Activated T-helper 1 cell treated with anti-CD3 and anti-CD28 coated beads, Interleukin-12 subunit alpha, Interleukin-12 subunit beta, Interleukin-2, Interleukin-4 antibody, amounts not matched to agents 30 ng/mL and 10 ng/mL and 1 ng/mL, durations not matched to agents 14 hours and 24 hours and 36 hours (primary cell): Measurements from ENCODE around the gene LDHD. TPM values are rescaled to one million over a fixed set of nuclear protein-coding genes. Genes with fewer than 3 reads are reported as not detected.
A peak's percentile ranks its signal among the peaks of the same experiment; 100 is the strongest.
"Not testable (repeated sequence)": the region's sequence is repeated elsewhere in the genome, so short reads cannot be mapped to it uniquely, and the experiment has no call there.

ENCODE experiments used
- DNase-seq: peaks from one replicate; pipeline ENCODE4 v3.0.0; 2021; ENCODE audit warnings: low spot score
- H3K27ac Mint-ChIP-seq: one replicate; pipeline ENCODE4 v1.8.0; 2021; ENCODE audit warnings: mild to moderate bottlenecking, mixed read lengths
- H3K27me3 Mint-ChIP-seq: one replicate; pipeline ENCODE4 v1.8.0; 2022; ENCODE audit warnings: mild to moderate bottlenecking, moderate library complexity, mixed read lengths; ENCODE audit not compliant: insufficient read depth
- H3K36me3 Mint-ChIP-seq: one replicate; pipeline ENCODE4 v1.8.0; 2021; ENCODE audit warnings: low read depth, mixed read lengths
- H3K4me1 Mint-ChIP-seq: one replicate; pipeline ENCODE4 v1.8.0; 2021; ENCODE audit warnings: low read depth, mixed read lengths
- H3K4me3 Mint-ChIP-seq: one replicate; pipeline ENCODE4 v1.8.0; 2021; ENCODE audit warnings: mild to moderate bottlenecking, moderate library complexity, mixed read lengths
- H3K9me3 Mint-ChIP-seq: one replicate; pipeline ENCODE4 v1.8.0; 2021; ENCODE audit warnings: mixed read lengths
- intact Hi-C: fragments of 100-400 bp; cut with micrococcal nuclease; formaldehyde crosslinking; loops from one replicate; pipeline ENCODE4 v1.15.1; 2024
- total RNA-seq: library from RNA; stranded (reverse); gene quantifications from 2 replicates; pipeline ENCODE4 v1.2.3, GENCODE V29; 2022

LDHD gene
- total RNA-seq, 1 donor from 2014 or later: 0.26 TPM

GRCh38 chr16:75091619-75092018, 25.0 kb downstream of the LDHD start:
- H3K4me3 Mint-ChIP-seq, intact Hi-C loops, H3K27ac Mint-ChIP-seq, DNase-seq, H3K9me3 Mint-ChIP-seq, H3K27me3 Mint-ChIP-seq: not testable (repeated sequence)
- peaks cover 48% of the 10 kb centered on the region for H3K4me1 Mint-ChIP-seq
- H3K36me3 Mint-ChIP-seq: peaks cover 26% of the 10 kb centered on the region

GRCh38 chr16:75090899-75091298, 25.7 kb downstream of the LDHD start:
- H3K4me1 Mint-ChIP-seq: peaks cover 47% of the 10 kb centered on the region
- intact Hi-C loops, H3K9me3 Mint-ChIP-seq, H3K4me3 Mint-ChIP-seq, H3K27ac Mint-ChIP-seq, DNase-seq, H3K27me3 Mint-ChIP-seq: not testable (repeated sequence)
- peaks cover 24% of the 10 kb centered on the region for H3K36me3 Mint-ChIP-seq

- Mint-ChIP-seq H3K4me3 (no peak overlapping the region), H3K27me3 (no peaks in the 10 kb centered on the region), H3K4me1 (peaks cover 58% of the 10 kb centered on the region), H3K36me3 (peaks cover 28% of the 10 kb centered on the region), H3K27ac (peak overlapping the region; percentile 57), H3K9me3 (no peaks in the 10 kb centered on the region)
- DNase-seq: no peak
- intact Hi-C loops: loop anchor here (1.0 kb wide), 1 partner anchor 9 kb away; no protein-coding TSS in a partner anchor
Observed at GRCh38 chr16:75089486-75090202, 26.9 kb downstream of the LDHD start.

- Mint-ChIP-seq H3K27ac (no peak overlapping the region), H3K27me3 (no peaks in the 10 kb centered on the region), H3K36me3 (peaks cover 34% of the 10 kb centered on the region), H3K4me1 (peaks cover 65% of the 10 kb centered on the region), H3K4me3 (no peak overlapping the region), H3K9me3 (no peaks in the 10 kb centered on the region)
- intact Hi-C loops: loop anchor here (1.0 kb wide), 1 partner anchor 9 kb away; no protein-coding TSS in a partner anchor
- DNase-seq: no peak
Observed at GRCh38 chr16:75088934-75089333, 27.6 kb downstream of the LDHD start.

GRCh38 chr16:75088216-75088615, 28.4 kb downstream of the LDHD start:
- Mint-ChIP-seq H3K36me3 (peaks cover 35% of the 10 kb centered on the region), H3K9me3 (no peaks in the 10 kb centered on the region), H3K4me3 (no peak overlapping the region), H3K27ac (no peak overlapping the region), H3K4me1 (peaks cover 73% of the 10 kb centered on the region), H3K27me3 (no peaks in the 10 kb centered on the region)
- intact Hi-C loops: no loop called here
- no peak for DNase-seq

DNA sequence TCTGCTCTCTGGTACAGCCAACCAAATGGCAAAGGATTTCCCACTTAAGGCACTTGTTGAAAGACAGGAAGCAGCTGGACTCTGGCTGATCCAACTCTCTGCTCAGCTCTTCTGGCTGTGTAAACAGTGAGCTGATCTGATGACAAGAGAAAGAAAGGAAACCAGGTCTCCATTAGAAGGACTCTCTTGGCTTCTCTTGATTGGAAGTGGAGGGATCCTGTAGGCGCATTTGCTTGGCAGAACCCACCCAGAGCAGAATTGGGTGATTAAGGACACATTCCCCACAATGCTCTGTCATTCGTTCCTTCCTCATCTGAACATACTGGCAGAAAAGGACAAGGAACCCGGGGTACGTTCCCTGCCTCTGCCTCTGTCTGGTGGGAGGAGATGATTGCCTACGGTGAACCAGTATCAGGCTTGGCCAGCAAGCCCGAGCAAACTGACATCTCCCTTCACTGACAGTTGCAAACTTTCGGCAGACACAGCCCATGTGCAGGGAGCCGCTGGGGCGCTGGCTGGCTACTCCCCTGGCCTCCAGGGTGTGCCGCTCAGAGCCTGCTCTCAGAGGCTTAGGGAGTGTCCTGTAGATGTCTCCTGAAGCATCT, 29.1 kb downstream of the LDHD start:
- H3K9me3 Mint-ChIP-seq: no peaks in the 10 kb centered on the region
- no peaks in the 10 kb centered on the region for H3K27me3 Mint-ChIP-seq
- H3K4me3 Mint-ChIP-seq: no peak overlapping the region
- H3K27ac Mint-ChIP-seq: no peak overlapping the region
- no peak for DNase-seq
- peaks cover 73% of the 10 kb centered on the region for H3K4me1 Mint-ChIP-seq
- peaks cover 35% of the 10 kb centered on the region for H3K36me3 Mint-ChIP-seq
- intact Hi-C loops: no loop called here

- H3K36me3 Mint-ChIP-seq: peaks cover 36% of the 10 kb centered on the region
- no peak overlapping the region for H3K27ac Mint-ChIP-seq
- no peaks in the 10 kb centered on the region for H3K9me3 Mint-ChIP-seq
- no peak for DNase-seq
- no peaks in the 10 kb centered on the region for H3K27me3 Mint-ChIP-seq
- H3K4me1 Mint-ChIP-seq: peaks cover 71% of the 10 kb centered on the region
- intact Hi-C loops: no loop called here
- H3K4me3 Mint-ChIP-seq: no peak overlapping the region
Observed at GRCh38 chr16:75086688-75087374, 29.7 kb downstream of the LDHD start.

DNA sequence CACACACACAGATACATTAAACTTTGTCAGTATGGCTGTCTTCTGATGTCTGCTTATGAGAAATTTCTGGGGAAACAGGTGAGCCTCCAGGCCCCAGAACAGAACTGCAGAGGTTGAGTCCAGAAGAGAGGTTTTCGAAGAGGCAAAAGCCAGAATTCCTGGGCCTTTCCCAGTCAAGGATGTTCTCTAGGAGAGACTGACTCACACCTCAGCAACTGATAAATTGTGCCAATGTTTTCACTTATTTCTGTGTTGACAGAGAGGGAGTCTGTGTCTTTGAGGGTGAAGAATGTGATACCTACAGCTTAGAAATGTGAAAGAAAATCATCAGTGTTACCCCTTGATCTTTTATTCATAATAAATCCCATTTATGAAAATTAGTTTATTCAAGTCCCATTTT, 30.3 kb downstream of the LDHD start:
- H3K4me3 Mint-ChIP-seq: no peak overlapping the region

GRCh38 chr16:75085556-75085955, 31.0 kb downstream of the LDHD start:
- H3K27me3 Mint-ChIP-seq: no peaks in the 10 kb centered on the region
- H3K27ac Mint-ChIP-seq: no peak overlapping the region
- intact Hi-C loops: no loop called here
- H3K36me3 Mint-ChIP-seq: peaks cover 42% of the 10 kb centered on the region
- H3K9me3 Mint-ChIP-seq: no peaks in the 10 kb centered on the region
- H3K4me1 Mint-ChIP-seq: peaks cover 80% of the 10 kb centered on the region
- H3K4me3 Mint-ChIP-seq: no peak overlapping the region
- DNase-seq: no peak

More for the DNA sequence above, 30.3 kb downstream of the LDHD start:
- Mint-ChIP-seq H3K27ac (no peak overlapping the region), H3K9me3 (no peaks in the 10 kb centered on the region), H3K4me1 (peaks cover 76% of the 10 kb centered on the region), H3K36me3 (peaks cover 41% of the 10 kb centered on the region), H3K27me3 (no peaks in the 10 kb centered on the region)
- DNase-seq: no peak
- intact Hi-C loops: no loop called here

DNA sequence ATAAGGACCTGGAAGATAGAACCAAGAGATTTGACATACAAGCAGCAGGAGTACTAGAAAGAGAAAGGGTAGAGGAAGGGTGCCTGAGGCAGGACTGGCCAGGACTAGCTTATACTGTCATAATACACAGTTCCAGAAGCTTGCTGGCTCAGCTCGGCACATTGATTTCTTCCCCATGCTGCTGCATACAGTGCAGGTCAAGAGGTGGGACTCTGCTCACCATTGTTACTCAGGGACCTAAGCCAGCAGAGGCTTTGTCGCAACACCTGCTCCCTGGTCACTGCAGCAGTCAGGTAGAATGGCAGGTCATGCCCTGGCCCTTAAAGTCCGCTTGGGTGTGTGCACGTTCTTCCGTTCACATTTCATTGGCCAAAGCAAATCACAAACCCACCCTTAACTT, 32.8 kb downstream of the LDHD start:
- no peak for DNase-seq
- Mint-ChIP-seq H3K27ac (no peak overlapping the region), H3K27me3 (no peaks in the 10 kb centered on the region), H3K9me3 (no peaks in the 10 kb centered on the region), H3K4me3 (no peak overlapping the region), H3K36me3 (peaks cover 44% of the 10 kb centered on the region), H3K4me1 (peaks cover 79% of the 10 kb centered on the region)
- intact Hi-C loops: no loop called here

GRCh38 chr16:75081179-75081859, 35.3 kb downstream of the LDHD start:
- DNase-seq: no peak
- Mint-ChIP-seq H3K4me3 (no peak overlapping the region), H3K9me3 (no peaks in the 10 kb centered on the region), H3K4me1 (peaks cover 77% of the 10 kb centered on the region), H3K27me3 (no peaks in the 10 kb centered on the region), H3K27ac (no peak overlapping the region), H3K36me3 (peaks cover 49% of the 10 kb centered on the region)
- intact Hi-C loops: no loop called here

- Mint-ChIP-seq H3K36me3 (peaks cover 50% of the 10 kb centered on the region), H3K27me3 (no peaks in the 10 kb centered on the region), H3K27ac (no peak overlapping the region), H3K9me3 (no peaks in the 10 kb centered on the region), H3K4me3 (no peak overlapping the region), H3K4me1 (peaks cover 78% of the 10 kb centered on the region)
- no peak for DNase-seq
- intact Hi-C loops: loop anchor here (1.0 kb wide), 1 partner anchor 9 kb away; no protein-coding TSS in a partner anchor
Observed at GRCh38 chr16:75080205-75081029, 36.2 kb downstream of the LDHD start.
